K562 (cell line): ENCODE results near the gene NMS. TPM values are rescaled to one million over a fixed set of nuclear protein-coding genes. Genes with fewer than 3 reads are reported as not detected.

Source experiments
- ATAC-seq: fragments of 200-7000 bp; cut with Tn5 transposase; 3 replicates; pipeline ENCODE4 v1.9.1; 2020; ENCODE audit warnings: moderate library complexity
- BruUV-seq: library from RNA; stranded (reverse); fragments of 400-500 nt; replicated peaks from 2 replicates; lab custom pipeline; 2021; lab: Mats Ljungman, UMichigan
- CTCF ChIA-PET: fragments of 300-600 bp; formaldehyde crosslinking; extraction: SDS; loops from one replicate; lab custom pipeline; 2021; ENCODE audit warnings: low intra/inter-chr PET ratio; lab: Yijun Ruan, JAX
- POLR2A ChIA-PET: fragments of 300-600, 350-650 bp; sonication (Branson Sonifier 250); formaldehyde crosslinking; extraction: SDS; loops from one replicate; lab custom pipeline; 2021; ENCODE audit warnings: antibody characterized with exemption, inconsistent platforms; lab: Yijun Ruan, JAX
- DNase-seq, 4 experiments: peaks; one replicate each; pipeline versions ENCODE4 v3.0.0 to v3.0.0-alpha.2; 2011 to 2018; ENCODE audit warnings: low spot score in 3 of 4, mixed read lengths in 3 of 4; ENCODE audit errors: extremely low read depth in 1 of 4
- FAIRE-seq: peaks from 2 replicates; lab custom pipeline; 2011; peaks lifted over from hg19 to GRCh38; lab: Jason Lieb, UNC
- H2AFZ ChIP-seq: 2 replicates; pipeline ENCODE4 v1.6.0; 2011; ENCODE audit warnings: low read depth, low read length, control low read depth, inconsistent platforms
- H3K27ac ChIP-seq: fragments of 200-600 bp; 3 replicates; pipeline ENCODE4 v1.8.0; 2011; ENCODE audit warnings: low read depth, mild to moderate bottlenecking, control low read depth, inconsistent platforms, low read length, moderate library complexity, mixed read lengths; ENCODE audit errors: extremely low read depth
- H3K27me3 ChIP-seq, 2 experiments: fragments of 300-600 bp in 1 of 2; 2 replicates in 1 of 2; 3 replicates in 1 of 2; pipeline versions ENCODE4 v1.6.0 to v1.8.0; 2011; ENCODE audit warnings: inconsistent platforms in 2 of 2, low read length in 2 of 2, mild to moderate bottlenecking in 1 of 2, mixed read lengths in 1 of 2, moderate library complexity in 1 of 2; ENCODE audit not compliant: control insufficient read depth in 2 of 2, insufficient read depth in 2 of 2
- H3K36me3 ChIP-seq: fragments of 300-600 bp; 3 replicates; pipeline ENCODE4 v1.8.0; 2011; ENCODE audit warnings: mild to moderate bottlenecking, low read length, inconsistent platforms; ENCODE audit not compliant: control insufficient read depth, insufficient read depth
- H3K4me1 ChIP-seq, 2 experiments: fragments of 200-600 bp in 1 of 2; replicated peaks in 1 of 2; 2 replicates in 1 of 2; 3 replicates in 1 of 2; pipeline versions ENCODE4 v1.5.1 to v1.8.0; 2011; ENCODE audit warnings: inconsistent platforms in 2 of 2, low read length in 2 of 2, mild to moderate bottlenecking in 1 of 2, mixed read lengths in 1 of 2, moderate library complexity in 1 of 2; ENCODE audit not compliant: control insufficient read depth in 2 of 2, insufficient read depth in 2 of 2
- H3K4me2 ChIP-seq: 2 replicates; pipeline ENCODE4 v1.6.1; 2011; ENCODE audit warnings: low read length, control low read depth, inconsistent platforms, mixed read lengths; ENCODE audit not compliant: insufficient read depth
- H3K4me3 ChIP-seq: fragments of 200-600 bp; sonication (generic), shearing (Covaris generic); 2 replicates; pipeline ENCODE4 v1.5.1; 2016; ENCODE audit warnings: control low read depth, inconsistent platforms
- H3K79me2 ChIP-seq: fragments of 200-600 bp; 3 replicates; pipeline ENCODE4 v1.8.0; 2011; ENCODE audit warnings: low read length, inconsistent platforms; ENCODE audit not compliant: control insufficient read depth, insufficient read depth
- H3K9ac ChIP-seq, 2 experiments: 2 replicates each; pipeline versions ENCODE4 v1.6.0 to v1.6.1; 2011; ENCODE audit warnings: low read depth in 2 of 2, low read length in 2 of 2, control low read depth in 1 of 2, inconsistent platforms in 1 of 2, mild to moderate bottlenecking in 1 of 2, mixed read lengths in 1 of 2; ENCODE audit not compliant: insufficient read depth in 1 of 2
- H3K9me1 ChIP-seq: one replicate; pipeline ENCODE4 v1.6.0; 2011; ENCODE audit warnings: inconsistent platforms, mild to moderate bottlenecking, low read length, moderate library complexity; ENCODE audit not compliant: control insufficient read depth, insufficient read depth
- H3K9me3 ChIP-seq: replicated peaks from 2 replicates; pipeline ENCODE4 v1.5.1; 2011; ENCODE audit warnings: low read depth, low read length, inconsistent platforms; ENCODE audit not compliant: control insufficient read depth, insufficient read depth
- H4K20me1 ChIP-seq: replicated peaks from 2 replicates; pipeline ENCODE4 v1.6.1; 2011; ENCODE audit warnings: low read length, inconsistent platforms, mixed read lengths; ENCODE audit not compliant: control insufficient read depth, insufficient read depth
- ETV6 ChIP-seq, 3 experiments: fragments of 150-350 bp in 1 of 3; sonication (generic) in 1 of 3; formaldehyde crosslinking in 1 of 3; IDR thresholded peaks; 2 replicates each; pipeline versions ENCODE4 v1.6.1 to v1.8.0; 2014 to 2022; ENCODE audit warnings: borderline replicate concordance in 2 of 3, low read depth in 2 of 3, antibody characterized with exemption in 1 of 3, low read length in 1 of 3, mild to moderate bottlenecking in 1 of 3, missing genetic modification reagents in 1 of 3
- JUN ChIP-seq, 2 experiments: sonication (generic) in 1 of 2; formaldehyde crosslinking in 1 of 2; IDR thresholded peaks; 2 replicates each; pipeline versions ENCODE4 v1.6.1 to v1.8.0; 2012 to 2022; ENCODE audit warnings: borderline replicate concordance in 2 of 2, mild to moderate bottlenecking in 2 of 2, improper control_type of control experiment in 1 of 2, low read depth in 1 of 2, low read length in 1 of 2, missing genetic modification reagents in 1 of 2
- SMAD3 ChIP-seq: fragments of 450-650 bp; formaldehyde crosslinking; conservative IDR thresholded peaks from 2 replicates; pipeline ENCODE4 v1.4.0; 2020; ENCODE audit warnings: mild to moderate bottlenecking
- SOX6 ChIP-seq: fragments of 450-650 bp; IDR thresholded peaks from 2 replicates; pipeline ENCODE4 v1.6.1; 2014; ENCODE audit warnings: mild to moderate bottlenecking
- SPI1 ChIP-seq: IDR thresholded peaks from 2 replicates; pipeline ENCODE4 v1.6.1; 2011; ENCODE audit warnings: low read depth, low read length, control low read depth, borderline replicate concordance
- ZBTB7A ChIP-seq: IDR thresholded peaks from 2 replicates; pipeline ENCODE4 v1.6.1; 2011; ENCODE audit warnings: low read depth, mild to moderate bottlenecking, low read length, moderate library complexity, borderline replicate concordance; ENCODE audit not compliant: control insufficient read depth
- ZNF239 ChIP-seq: fragments of 250-450 bp; sonication (Bioruptor Pico); IDR thresholded peaks from 2 replicates; pipeline ENCODE4 v1.4.0; 2020; ENCODE audit warnings: mild to moderate bottlenecking
- ZNF589 ChIP-seq: fragments of 200-800 bp; sonication (Bioruptor generic); IDR thresholded peaks from 2 replicates; pipeline ENCODE4 v1.6.1; 2016; ENCODE audit warnings: low read depth, missing genetic modification characterization, missing compliant biosample characterization
- in situ Hi-C: fragments of 300-500 bp; cut with MboI; formaldehyde crosslinking; loops from 4 replicates; pipeline ENCODE4 v1.15.0; 2018; ENCODE audit warnings: inconsistent platforms, mixed read lengths
- intact Hi-C: fragments of 100-400 bp; cut with micrococcal nuclease; formaldehyde crosslinking; loops from 2 replicates; pipeline ENCODE4 v1.14.2; 2022
- polyA plus RNA-seq, 8 experiments: library from polyadenylated mRNA; depleted of rRNA in 4 of 8; stranded (reverse) in 5 of 8; unstranded in 3 of 8; fragments of >200 nt; fragmentation: Nextera tagmentation in 2 of 8; fragmentation: Illumina TruSeq in 1 of 8; extraction: Ambion mirVana in 2 of 8; extraction: Trizol in 1 of 8; gene quantifications; 2 replicates each; pipeline versions ENCODE4 v1.2.1 to v1.2.3, GENCODE V29; 2011 to 2014; ENCODE audit warnings: inconsistent platforms in 1 of 8, missing spikeins in 1 of 8
- total RNA-seq, 7 experiments: library from RNA; depleted of rRNA in 6 of 7; stranded (reverse); fragments of >200 nt in 6 of 7; fragmentation: Illumina TruSeq in 2 of 7; extraction: Trizol in 2 of 7; gene quantifications; 2 replicates each; pipeline versions ENCODE4 v1.2.1 to v1.2.3, GENCODE V29; 2011 to 2021; ENCODE audit warnings: low replicate concordance in 1 of 7
- TF ChIP-seq, protein P1 (sequence below): fragments of 450-650 bp; IDR thresholded peaks from 2 replicates; pipeline ENCODE4 v1.6.1; 2016; ENCODE audit warnings: low read depth, mild to moderate bottlenecking, moderate library complexity
- TF ChIP-seq, protein P2 (sequence below): fragments of 250-450 bp; sonication (Bioruptor Pico); IDR thresholded peaks from 2 replicates; pipeline ENCODE4 v1.5.0; 2022; ENCODE audit warnings: mild to moderate bottlenecking

Gene NMS
- total and polyA plus RNA-seq, 9 of the 15 experiments (the other 6 are each of a cell fraction or from before 2014, with no cell fraction given): not detected

DNA sequence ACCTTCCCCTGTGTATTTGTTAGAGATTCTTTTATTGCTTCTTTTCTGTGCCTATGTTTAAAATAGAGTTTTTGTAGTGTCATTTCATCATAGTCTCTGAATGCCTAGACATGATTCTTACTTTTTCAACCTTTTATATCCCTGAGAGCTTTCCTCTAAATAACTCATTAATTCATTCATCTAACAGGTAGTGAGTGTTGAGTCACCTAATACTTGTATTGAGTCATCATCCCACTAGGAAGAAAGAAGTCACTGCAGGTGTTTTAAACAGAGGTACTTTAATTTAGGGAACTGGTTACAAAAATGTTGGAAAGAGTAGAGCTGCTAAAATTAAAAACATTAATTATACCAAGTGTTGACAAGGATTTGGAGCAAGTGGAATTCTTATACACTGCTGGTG is 18.5 kb upstream of the NMS start:
- ChIA-PET POLR2A (no interaction called here), CTCF (no interaction called here)
- no peak overlapping the region for H3K27ac ChIP-seq
- no peaks in the 10 kb centered on the region for H3K36me3 ChIP-seq
- no peaks in the 10 kb centered on the region for H3K79me2 ChIP-seq
- TF ChIP-seq ETV6 (IDR thresholded peaks at IDR 0.05; ENCODE audit: borderline replicate concordance in 1 of 2, low read depth in 2 of 2, low read length in 1 of 2): no peak
- no peak for TF ChIP-seq ETV6 (CRISPR knock-in tag; IDR thresholded peaks at IDR 0.05; ENCODE audit: borderline replicate concordance)
- no peak for TF ChIP-seq ZBTB7A
- TF ChIP-seq, protein P1, sequence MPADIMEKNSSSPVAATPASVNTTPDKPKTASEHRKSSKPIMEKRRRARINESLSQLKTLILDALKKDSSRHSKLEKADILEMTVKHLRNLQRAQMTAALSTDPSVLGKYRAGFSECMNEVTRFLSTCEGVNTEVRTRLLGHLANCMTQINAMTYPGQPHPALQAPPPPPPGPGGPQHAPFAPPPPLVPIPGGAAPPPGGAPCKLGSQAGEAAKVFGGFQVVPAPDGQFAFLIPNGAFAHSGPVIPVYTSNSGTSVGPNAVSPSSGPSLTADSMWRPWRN: no peak
- TF ChIP-seq SPI1: no peak
- TF ChIP-seq ZNF589 (CRISPR knock-in tag): no peak
- TF ChIP-seq JUN (IDR thresholded peaks at IDR 0.05; ENCODE audit: borderline replicate concordance, low read depth, low read length): no peak
- no peak for TF ChIP-seq JUN (CRISPR knock-in tag; IDR thresholded peaks at IDR 0.05; ENCODE audit: borderline replicate concordance)
- TF ChIP-seq SOX6: no peak
- TF ChIP-seq SMAD3 (CRISPR knock-in tag): no peak
- TF ChIP-seq ZNF239: no peak
- TF ChIP-seq, protein P2, sequence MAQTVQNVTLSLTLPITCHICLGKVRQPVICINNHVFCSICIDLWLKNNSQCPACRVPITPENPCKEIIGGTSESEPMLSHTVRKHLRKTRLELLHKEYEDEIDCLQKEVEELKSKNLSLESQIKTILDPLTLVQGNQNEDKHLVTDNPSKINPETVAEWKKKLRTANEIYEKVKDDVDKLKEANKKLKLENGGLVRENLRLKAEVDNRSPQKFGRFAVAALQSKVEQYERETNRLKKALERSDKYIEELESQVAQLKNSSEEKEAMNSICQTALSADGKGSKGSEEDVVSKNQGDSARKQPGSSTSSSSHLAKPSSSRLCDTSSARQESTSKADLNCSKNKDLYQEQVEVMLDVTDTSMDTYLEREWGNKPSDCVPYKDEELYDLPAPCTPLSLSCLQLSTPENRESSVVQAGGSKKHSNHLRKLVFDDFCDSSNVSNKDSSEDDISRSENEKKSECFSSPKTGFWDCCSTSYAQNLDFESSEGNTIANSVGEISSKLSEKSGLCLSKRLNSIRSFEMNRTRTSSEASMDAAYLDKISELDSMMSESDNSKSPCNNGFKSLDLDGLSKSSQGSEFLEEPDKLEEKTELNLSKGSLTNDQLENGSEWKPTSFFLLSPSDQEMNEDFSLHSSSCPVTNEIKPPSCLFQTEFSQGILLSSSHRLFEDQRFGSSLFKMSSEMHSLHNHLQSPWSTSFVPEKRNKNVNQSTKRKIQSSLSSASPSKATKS (CRISPR knock-in tag): no peak
- DNase-seq: no peak
- H3K9me3 ChIP-seq: no peaks in the 10 kb centered on the region
- H3K4me3 ChIP-seq: no peak overlapping the region
- intact Hi-C loops: no loop called here
- FAIRE-seq: no peak
- no peak overlapping the region for H2AFZ ChIP-seq
- H3K9ac ChIP-seq: no peak overlapping the region
- in situ Hi-C loops: no loop called here
- ATAC-seq: no peak
- no peak overlapping the region for H3K4me2 ChIP-seq
- no peaks in the 10 kb centered on the region for H4K20me1 ChIP-seq
- H3K27me3 ChIP-seq: peaks cover 0 to 17% of the 10 kb centered on the region in 2 experiments; a peak in 3 of 5 replicates
- no TSS peak for BruUV-seq
- H3K4me1 ChIP-seq: no peaks in the 10 kb centered on the region
- no peaks in the 10 kb centered on the region for H3K9me1 ChIP-seq
